Activated CD8-positive, alpha-beta memory T cell treated with anti-CD3 and anti-CD28 coated beads, Interleukin-2, amount 50 U/mL, for 4 hours (primary cell): Measurements from ENCODE around the gene TXNDC11.
"Not testable (repeated sequence)": the region's sequence is repeated elsewhere in the genome, so short reads cannot be mapped to it uniquely, and the experiment has no call there.

Experiments
- DNase-seq: peaks from one replicate; pipeline ENCODE4 v3.0.0-alpha.2; 2020

Gene TXNDC11

GRCh38 chr16:11742536-11743307, at the start of gene TXNDC11:
TXNDC11 (minus strand) TSS chr16:11742857; CDS start chr16:11742730, 127 bp downstream.
- peak; percentile 100 for DNase-seq

GRCh38 chr16:11791144-11791828, 48.6 kb upstream of the TXNDC11 start:
- DNase-seq = no peak

- no peak for DNase-seq
These were observed 46.3 kb upstream of the TXNDC11 start for GRCh38 chr16:11788914-11789313.

GRCh38 chr16:11784980-11785599, 42.4 kb upstream of the TXNDC11 start:
- not testable (repeated sequence) for DNase-seq

- not testable (repeated sequence) for DNase-seq
These were observed 41.7 kb upstream of the TXNDC11 start for GRCh38 chr16:11784381-11784780.

- no peak for DNase-seq
These were observed 41.3 kb upstream of the TXNDC11 start for GRCh38 chr16:11784038-11784369.

GRCh38 chr16:11783319-11784037, 40.8 kb upstream of the TXNDC11 start:
- peak; percentile 33 for DNase-seq

GRCh38 chr16:11781773-11782172, 39.1 kb upstream of the TXNDC11 start:
- DNase-seq = no peak

- DNase-seq = no peak
These were observed 38.5 kb upstream of the TXNDC11 start for GRCh38 chr16:11780991-11781680.

- no peak for DNase-seq
These were observed 36.4 kb upstream of the TXNDC11 start for GRCh38 chr16:11779074-11779473.

- no peak for DNase-seq
These were observed 31.5 kb upstream of the TXNDC11 start for GRCh38 chr16:11774065-11774626.

- DNase-seq = no peak
These were observed 26.2 kb upstream of the TXNDC11 start for GRCh38 chr16:11768849-11769248.

- DNase-seq = no peak
These were observed 19.8 kb upstream of the TXNDC11 start for GRCh38 chr16:11762431-11762830.

- no peak for DNase-seq
These were observed 17.3 kb upstream of the TXNDC11 start for GRCh38 chr16:11759997-11760396.

GRCh38 chr16:11759163-11759834, 16.6 kb upstream of the TXNDC11 start:
- DNase-seq = no peak

GRCh38 chr16:11757671-11758545, 15.3 kb upstream of the TXNDC11 start:
- no peak for DNase-seq

- no peak for DNase-seq
These were observed 13.6 kb upstream of the TXNDC11 start for GRCh38 chr16:11756248-11756647.

- DNase-seq = no peak
These were observed 12.5 kb upstream of the TXNDC11 start for GRCh38 chr16:11755022-11755760.

- DNase-seq = no peak
These were observed 10.2 kb upstream of the TXNDC11 start for GRCh38 chr16:11752856-11753255.

GRCh38 chr16:11750056-11750455, 7.4 kb upstream of the TXNDC11 start:
- DNase-seq = no peak
